SK-N-SH (cell line): ENCODE measurements around the gene FRAS1. TPM values are rescaled to one million over a fixed set of nuclear protein-coding genes. Genes with fewer than 3 reads are reported as not detected.

Source experiments
- CTCF ChIA-PET: fragments of 300-600, 350-600 bp; formaldehyde crosslinking; extraction: SDS; loops from one replicate; lab custom pipeline; 2021; lab: Yijun Ruan, JAX
- POLR2A ChIA-PET: fragments of 350-600 bp; sonication (Branson Sonifier 250); formaldehyde crosslinking; extraction: SDS; loops from one replicate; lab custom pipeline; 2020; ENCODE audit warnings: antibody characterized with exemption, inconsistent platforms; lab: Yijun Ruan, JAX
- DNase-seq: peaks from one replicate; pipeline ENCODE4 v3.0.0; 2012
- H2AFZ ChIP-seq: fragments of 200-600 bp; sonication (generic); 2 replicates; pipeline ENCODE4 v1.8.1; 2016; ENCODE audit warnings: antibody characterized with exemption, mild to moderate bottlenecking, low read depth
- H3F3A ChIP-seq: fragments of 200-600 bp; sonication (generic); replicated peaks from 2 replicates; pipeline ENCODE3; 2016; ENCODE audit warnings: antibody characterized with exemption, mild to moderate bottlenecking; ENCODE audit not compliant: insufficient read depth
- H3K27ac ChIP-seq, 2 experiments: fragments of 200-500 bp in 1 of 2; fragments of 200-600 bp in 1 of 2; sonication (Bioruptor generic) in 1 of 2; sonication (generic), shearing (Covaris generic) in 1 of 2; 2 replicates each; pipeline versions ENCODE4 v1.5.1 to v1.6.1; 2014 to 2016; ENCODE audit warnings: low read depth in 2 of 2, inconsistent platforms in 1 of 2, low read length in 1 of 2, mild to moderate bottlenecking in 1 of 2, mixed read lengths in 1 of 2
- H3K27me3 ChIP-seq: fragments of 200-600 bp; sonication (generic), shearing (Covaris generic); 2 replicates; pipeline ENCODE4 v1.6.1; 2016; ENCODE audit warnings: mixed run types; ENCODE audit not compliant: insufficient read depth
- H3K36me3 ChIP-seq, 2 experiments: fragments of 200-500 bp in 1 of 2; fragments of 200-600 bp in 1 of 2; sonication (Bioruptor generic) in 1 of 2; sonication (generic) in 1 of 2; replicated peaks in 1 of 2; 2 replicates each; pipeline versions ENCODE3 to v1.5.1; 2014 to 2016; ENCODE audit warnings: low read length in 1 of 2, mild to moderate bottlenecking in 1 of 2; ENCODE audit not compliant: insufficient read depth in 2 of 2, control insufficient read depth in 1 of 2
- H3K4me1 ChIP-seq, 2 experiments: fragments of 200-500 bp in 1 of 2; fragments of 200-600 bp in 1 of 2; sonication (Bioruptor generic) in 1 of 2; sonication (generic), shearing (Covaris generic) in 1 of 2; 2 replicates each; pipeline versions ENCODE4 v1.5.1 to v1.6.1; 2014 to 2016; ENCODE audit warnings: low read depth in 1 of 2, low read length in 1 of 2, mixed run types in 1 of 2; ENCODE audit not compliant: insufficient read depth in 2 of 2, control insufficient read depth in 1 of 2
- H3K4me2 ChIP-seq: fragments of 200-600 bp; sonication (generic), shearing (Covaris generic); 2 replicates; pipeline ENCODE4 v1.6.1; 2017; ENCODE audit warnings: mixed run types
- H3K4me3 ChIP-seq, 2 experiments: fragments of 200-500 bp in 1 of 2; fragments of 200-600 bp in 1 of 2; sonication (Bioruptor generic) in 1 of 2; sonication (generic), shearing (Covaris generic) in 1 of 2; 2 replicates each; pipeline versions ENCODE4 v1.5.1 to v1.8.1; 2014 to 2016; ENCODE audit warnings: low read depth in 2 of 2, inconsistent platforms in 1 of 2, low read length in 1 of 2, mild to moderate bottlenecking in 1 of 2, mixed read lengths in 1 of 2, moderate library complexity in 1 of 2
- H3K79me2 ChIP-seq: fragments of 200-600 bp; sonication (generic); 2 replicates; pipeline ENCODE4 v1.8.1; 2017; ENCODE audit warnings: mild to moderate bottlenecking; ENCODE audit not compliant: insufficient read depth
- H3K9ac ChIP-seq: fragments of 200-600 bp; sonication (generic); 2 replicates; pipeline ENCODE4 v1.6.1; 2017; ENCODE audit warnings: mixed run types
- H3K9me2 ChIP-seq: fragments of 200-600 bp; sonication (generic); 2 replicates; pipeline ENCODE4 v1.6.1; 2017; ENCODE audit warnings: mixed run types
- H3K9me3 ChIP-seq: fragments of 200-600 bp; sonication (generic); 2 replicates; pipeline ENCODE4 v1.6.1; 2017; ENCODE audit warnings: mixed run types, mild to moderate bottlenecking, moderate library complexity
- H4K20me1 ChIP-seq: fragments of 200-600 bp; sonication (generic); 2 replicates; pipeline ENCODE4 v1.6.1; 2017; ENCODE audit warnings: mild to moderate bottlenecking, mixed run types; ENCODE audit not compliant: insufficient read depth
- MEF2A ChIP-seq: IDR thresholded peaks from 2 replicates; pipeline ENCODE4 v1.4.0; 2012; ENCODE audit warnings: low read depth, borderline replicate concordance
- MXI1 ChIP-seq: IDR thresholded peaks from 2 replicates; pipeline ENCODE4 v1.6.1; 2012; ENCODE audit warnings: mild to moderate bottlenecking, low read depth, low read length, improper control_type of control experiment
- NRF1 ChIP-seq: IDR thresholded peaks from 2 replicates; pipeline ENCODE4 v1.6.1; 2012; ENCODE audit warnings: low read depth, mild to moderate bottlenecking, low read length
- RAD21 ChIP-seq: IDR thresholded peaks from 2 replicates; pipeline ENCODE4 v1.6.1; 2012; ENCODE audit warnings: mild to moderate bottlenecking, low read length
- RCOR1 ChIP-seq: fragments of 150-350 bp; IDR thresholded peaks from 2 replicates; pipeline ENCODE4 v1.6.1; 2017; ENCODE audit warnings: antibody characterized with exemption, low read length
- RFX5 ChIP-seq: IDR thresholded peaks from 2 replicates; pipeline ENCODE4 v1.6.1; 2012; ENCODE audit warnings: mild to moderate bottlenecking, improper control_type of control experiment, low read length
- RXRA ChIP-seq: IDR thresholded peaks from 2 replicates; pipeline ENCODE4 v1.4.0; 2012; ENCODE audit warnings: low read depth, mild to moderate bottlenecking, borderline replicate concordance
- USF2 ChIP-seq: fragments of 150-350 bp; IDR thresholded peaks from 2 replicates; pipeline ENCODE4 v1.6.1; 2017; ENCODE audit warnings: antibody characterized with exemption, low read length, low read depth, borderline replicate concordance
- YY1 ChIP-seq: IDR thresholded peaks from 2 replicates; pipeline ENCODE4 v1.4.0; 2012; ENCODE audit warnings: low read depth, mild to moderate bottlenecking
- ZBTB33 ChIP-seq: IDR thresholded peaks from 2 replicates; pipeline ENCODE4 v1.4.0; 2012; ENCODE audit warnings: low read depth, borderline replicate concordance
- WGBS: methylation state at CpG from one replicate; pipeline ENCODE4 v1.1.6; 2017; ENCODE audit warnings: low lambda C conversion rate; 5-methylcytosine and 5-hydroxymethylcytosine counted together
- polyA plus RNA-seq, 3 experiments: library from polyadenylated mRNA; depleted of rRNA; stranded (reverse); fragments of >200 nt; gene quantifications; 2 replicates each; pipeline ENCODE4 v1.2.3, GENCODE V29; 2012
- TF ChIP-seq, protein P1 (sequence below): fragments of 150-350 bp; IDR thresholded peaks from 2 replicates; pipeline ENCODE4 v1.6.1; 2016; ENCODE audit warnings: mild to moderate bottlenecking, low read depth, low read length
- TF ChIP-seq, protein P2 (sequence below): IDR thresholded peaks from 2 replicates; pipeline ENCODE4; 2012

Gene FRAS1
- polyA plus RNA-seq, 1 of the 3 experiments (the other 2 are of a cell fraction): 8.3 TPM

DNA sequence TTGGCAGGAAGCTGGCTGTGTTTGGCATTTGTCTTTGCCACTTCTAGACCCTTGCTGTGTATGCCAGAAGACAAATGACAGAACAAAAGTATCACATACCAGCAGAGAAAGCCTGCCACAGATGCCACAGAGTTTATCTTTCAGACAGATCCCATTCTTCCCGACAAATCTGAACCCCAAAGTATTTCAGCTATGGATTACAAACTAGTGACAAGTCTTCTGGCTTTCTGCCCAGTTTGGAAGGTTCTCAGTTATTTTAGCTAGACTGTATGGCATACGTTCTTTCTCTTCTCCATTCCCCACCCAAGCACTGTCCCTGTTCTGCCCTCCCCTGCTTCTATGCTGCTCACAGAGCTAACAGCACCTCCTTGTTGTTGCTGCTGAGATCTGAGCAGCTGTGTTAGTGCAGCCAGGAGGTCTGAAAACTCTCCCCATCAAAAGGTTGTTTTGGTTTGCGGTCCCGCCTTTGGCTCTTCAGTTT is 236.7 kb downstream of the FRAS1 start (continued):
- TF ChIP-seq, protein P1, sequence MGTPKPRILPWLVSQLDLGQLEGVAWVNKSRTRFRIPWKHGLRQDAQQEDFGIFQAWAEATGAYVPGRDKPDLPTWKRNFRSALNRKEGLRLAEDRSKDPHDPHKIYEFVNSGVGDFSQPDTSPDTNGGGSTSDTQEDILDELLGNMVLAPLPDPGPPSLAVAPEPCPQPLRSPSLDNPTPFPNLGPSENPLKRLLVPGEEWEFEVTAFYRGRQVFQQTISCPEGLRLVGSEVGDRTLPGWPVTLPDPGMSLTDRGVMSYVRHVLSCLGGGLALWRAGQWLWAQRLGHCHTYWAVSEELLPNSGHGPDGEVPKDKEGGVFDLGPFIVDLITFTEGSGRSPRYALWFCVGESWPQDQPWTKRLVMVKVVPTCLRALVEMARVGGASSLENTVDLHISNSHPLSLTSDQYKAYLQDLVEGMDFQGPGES: no peak
- TF ChIP-seq USF2 (no peak), MEF2A (no peak; the same call in 1 of the 2 replicates), RFX5 (no peak), RAD21 (peak; percentile 24; the same call in 1 of the 2 replicates), MXI1 (no peak), RCOR1 (no peak)
- TF ChIP-seq, protein P2, sequence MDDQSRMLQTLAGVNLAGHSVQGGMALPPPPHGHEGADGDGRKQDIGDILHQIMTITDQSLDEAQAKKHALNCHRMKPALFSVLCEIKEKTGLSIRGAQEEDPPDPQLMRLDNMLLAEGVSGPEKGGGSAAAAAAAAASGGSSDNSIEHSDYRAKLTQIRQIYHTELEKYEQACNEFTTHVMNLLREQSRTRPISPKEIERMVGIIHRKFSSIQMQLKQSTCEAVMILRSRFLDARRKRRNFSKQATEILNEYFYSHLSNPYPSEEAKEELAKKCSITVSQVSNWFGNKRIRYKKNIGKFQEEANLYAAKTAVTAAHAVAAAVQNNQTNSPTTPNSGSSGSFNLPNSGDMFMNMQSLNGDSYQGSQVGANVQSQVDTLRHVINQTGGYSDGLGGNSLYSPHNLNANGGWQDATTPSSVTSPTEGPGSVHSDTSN: peak; percentile 98
- TF ChIP-seq, all 33 proteins: peak for 18

DNA sequence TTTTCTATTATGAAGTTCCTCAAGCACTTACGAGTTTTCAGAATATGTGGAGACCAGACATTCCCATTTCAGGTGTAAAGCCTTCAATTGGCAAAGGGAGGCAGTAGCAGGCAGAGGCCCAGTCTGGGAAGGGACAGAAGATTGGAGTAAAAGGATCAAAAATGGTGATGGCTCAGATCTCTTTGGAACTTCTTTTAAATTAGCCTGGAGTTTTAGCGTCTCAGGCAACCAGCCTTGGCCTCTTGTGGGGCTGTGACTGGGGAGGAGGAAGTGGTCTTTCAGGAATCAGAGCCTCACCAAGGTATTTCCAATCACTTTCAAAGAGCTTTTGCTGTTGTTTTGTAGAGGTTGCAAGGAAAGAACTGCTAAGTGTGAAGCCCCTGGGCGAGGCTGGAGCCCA is 239.1 kb downstream of the FRAS1 start:
- Histone ChIP-seq H4K20me1 (no peaks in the 10 kb centered on the region), H3K9me2 (no peaks in the 10 kb centered on the region), H3K4me3 (no peak overlapping the region), H3K9ac (no peak overlapping the region), H2AFZ (no peak overlapping the region), H3K4me2 (0 out of 2 replicates have a peak overlapping the region, but pooled peaks have one; percentile 58), H3K9me3 (no peaks in the 10 kb centered on the region), H3K4me1 (peaks cover 14 to 41% of the 10 kb centered on the region in 2 experiments), H3K27me3 (no peaks in the 10 kb centered on the region), H3K36me3 (peaks cover 0 to 7% of the 10 kb centered on the region in 2 experiments), H3F3A (peaks cover 67% of the 10 kb centered on the region), H3K79me2 (no peaks in the 10 kb centered on the region), H3K27ac (peak overlapping the region; percentile 63 to 92)
- ChIA-PET POLR2A (no interaction called here), CTCF (interaction anchor here (3.7 kb wide), 1 partner anchor 237 kb away, joined by 15 read pairs; no protein-coding TSS in a partner anchor)
- DNase-seq: no peak
- TF ChIP-seq YY1: no peak
- no peak for TF ChIP-seq NRF1
- TF ChIP-seq RXRA: no peak
- TF ChIP-seq ZBTB33: no peak
- WGBS: 95% methylated on average over 3 of the region's 3 CpGs
